Mucosa of rectum (tissue), 2 donors: ENCODE data around the gene AKAP1.

ENCODE experiments used
- H3K27ac ChIP-seq, 2 donors: one replicate each; pipeline ENCODE4 v1.7.0; 2013; ENCODE audit warnings: inconsistent platforms in 2 of 2, low read depth in 2 of 2, low read length in 2 of 2
- H3K27me3 ChIP-seq, 2 donors: one replicate each; pipeline ENCODE4 v1.7.0; 2013; ENCODE audit warnings: low read length in 2 of 2; ENCODE audit not compliant: control insufficient read depth in 2 of 2, insufficient read depth in 2 of 2
- H3K36me3 ChIP-seq, 2 donors: one replicate each; pipeline ENCODE4 v1.7.0; 2013; ENCODE audit warnings: low read length in 2 of 2; ENCODE audit not compliant: control insufficient read depth in 2 of 2, insufficient read depth in 2 of 2
- H3K4me1 ChIP-seq, 2 donors: one replicate each; pipeline ENCODE4 v1.7.0; 2013; ENCODE audit warnings: low read length in 2 of 2, mild to moderate bottlenecking in 1 of 2; ENCODE audit not compliant: control insufficient read depth in 2 of 2, insufficient read depth in 2 of 2
- H3K4me3 ChIP-seq, 2 donors: one replicate each; pipeline ENCODE4 v1.7.0; 2013; ENCODE audit warnings: low read length in 2 of 2
- H3K9ac ChIP-seq, 2 donors: one replicate each; pipeline ENCODE4 v1.7.0; 2013; ENCODE audit warnings: low read length in 2 of 2, low read depth in 1 of 2, mild to moderate bottlenecking in 1 of 2
- H3K9me3 ChIP-seq, 2 donors: one replicate each; pipeline ENCODE4 v1.7.0; 2013; ENCODE audit warnings: low read length in 2 of 2; ENCODE audit not compliant: control insufficient read depth in 2 of 2
- donor health status: healthy.
- donor health status: Normal muscosa, but diverticular disease.

Gene AKAP1

GRCh38 chr17:57138030-57138911 lies 53.2 kb downstream of the AKAP1 start:
- Histone ChIP-seq H3K27me3 (no peaks in the 10 kb centered on the region), H3K9me3 (no peaks in the 10 kb centered on the region), H3K36me3 (no peaks in the 10 kb centered on the region), H3K9ac (no peak overlapping the region), H3K27ac (no peak overlapping the region), H3K4me3 (no peak overlapping the region), H3K4me1 (no peaks in the 10 kb centered on the region)

- Histone ChIP-seq H3K36me3 (no peaks in the 10 kb centered on the region), H3K4me3 (no peak overlapping the region), H3K27ac (no peak overlapping the region), H3K4me1 (no peaks in the 10 kb centered on the region), H3K9me3 (no peaks in the 10 kb centered on the region), H3K27me3 (no peaks in the 10 kb centered on the region), H3K9ac (no peak overlapping the region)
These were observed 54.0 kb downstream of the AKAP1 start for GRCh38 chr17:57138956-57139576.

- Histone ChIP-seq H3K9me3 (no peaks in the 10 kb centered on the region), H3K9ac (no peak overlapping the region), H3K27ac (no peak overlapping the region), H3K27me3 (no peaks in the 10 kb centered on the region), H3K4me1 (no peaks in the 10 kb centered on the region), H3K4me3 (no peak overlapping the region), H3K36me3 (no peaks in the 10 kb centered on the region)
These were observed 55.3 kb downstream of the AKAP1 start for GRCh38 chr17:57140316-57140715.

- Histone ChIP-seq H3K27me3 (no peaks in the 10 kb centered on the region), H3K9me3 (no peaks in the 10 kb centered on the region), H3K27ac (no peak overlapping the region), H3K36me3 (no peaks in the 10 kb centered on the region), H3K4me3 (no peak overlapping the region), H3K4me1 (no peaks in the 10 kb centered on the region), H3K9ac (no peak overlapping the region)
These were observed 57.9 kb downstream of the AKAP1 start for GRCh38 chr17:57142925-57143324.

- H3K9ac ChIP-seq = no peak overlapping the region
- no peaks in the 10 kb centered on the region for H3K4me1 ChIP-seq
- H3K9me3 ChIP-seq = no peaks in the 10 kb centered on the region
- no peak overlapping the region for H3K4me3 ChIP-seq
- H3K27ac ChIP-seq = no peak overlapping the region
- H3K27me3 ChIP-seq = no peaks in the 10 kb centered on the region
- H3K36me3 ChIP-seq = no peaks in the 10 kb centered on the region
These were observed 58.3 kb downstream of the AKAP1 start for GRCh38 chr17:57143361-57143760.

- no peaks in the 10 kb centered on the region for H3K36me3 ChIP-seq
- no peaks in the 10 kb centered on the region for H3K4me1 ChIP-seq
- no peak overlapping the region for H3K27ac ChIP-seq
- no peak overlapping the region for H3K9ac ChIP-seq
- no peak overlapping the region for H3K4me3 ChIP-seq
- no peaks in the 10 kb centered on the region for H3K27me3 ChIP-seq
- no peaks in the 10 kb centered on the region for H3K9me3 ChIP-seq
These were observed 58.9 kb downstream of the AKAP1 start for GRCh38 chr17:57143919-57144318.

- H3K4me3 ChIP-seq = no peak overlapping the region
- H3K9ac ChIP-seq = no peak overlapping the region
- H3K9me3 ChIP-seq = no peaks in the 10 kb centered on the region
- no peaks in the 10 kb centered on the region for H3K36me3 ChIP-seq
- no peaks in the 10 kb centered on the region for H3K27me3 ChIP-seq
- H3K27ac ChIP-seq = no peak overlapping the region
- no peaks in the 10 kb centered on the region for H3K4me1 ChIP-seq
These were observed 59.5 kb downstream of the AKAP1 start for GRCh38 chr17:57144567-57144966.

GRCh38 chr17:57145347-57145746 lies 60.3 kb downstream of the AKAP1 start:
- H3K27me3 ChIP-seq = no peaks in the 10 kb centered on the region
- H3K9me3 ChIP-seq = no peaks in the 10 kb centered on the region
- no peaks in the 10 kb centered on the region for H3K36me3 ChIP-seq
- no peak overlapping the region for H3K27ac ChIP-seq
- H3K4me3 ChIP-seq = no peak overlapping the region
- no peaks in the 10 kb centered on the region for H3K4me1 ChIP-seq
- no peak overlapping the region for H3K9ac ChIP-seq

GRCh38 chr17:57146273-57146672 lies 61.2 kb downstream of the AKAP1 start:
- Histone ChIP-seq H3K9me3 (no peaks in the 10 kb centered on the region), H3K4me3 (no peak overlapping the region), H3K4me1 (no peaks in the 10 kb centered on the region), H3K36me3 (no peaks in the 10 kb centered on the region), H3K27ac (no peak overlapping the region), H3K9ac (no peak overlapping the region), H3K27me3 (no peaks in the 10 kb centered on the region)

GRCh38 chr17:57151798-57152197 lies 66.8 kb downstream of the AKAP1 start:
- no peak overlapping the region for H3K4me3 ChIP-seq
- H3K27me3 ChIP-seq = no peaks in the 10 kb centered on the region
- H3K4me1 ChIP-seq = no peaks in the 10 kb centered on the region
- H3K27ac ChIP-seq = no peak overlapping the region
- no peak overlapping the region for H3K9ac ChIP-seq
- H3K36me3 ChIP-seq = no peaks in the 10 kb centered on the region
- no peaks in the 10 kb centered on the region for H3K9me3 ChIP-seq
